Loucy (cell line): ENCODE measurements around the gene TUFT1.

Experiments used
- H2AFZ ChIP-seq: fragments of 200-600 bp; sonication (generic); 2 replicates; pipeline ENCODE4 v1.6.0; 2016; ENCODE audit warnings: antibody characterized with exemption, mild to moderate bottlenecking, low read length, moderate library complexity
- H3F3A ChIP-seq: fragments of 200-600 bp; 2 replicates; pipeline ENCODE4 v1.6.0; 2016; ENCODE audit warnings: antibody characterized with exemption, low read depth, mild to moderate bottlenecking
- H3K27me3 ChIP-seq: fragments of 200-600 bp; sonication (generic); 2 replicates; pipeline ENCODE4 v1.6.1; 2014; ENCODE audit warnings: low read length, mild to moderate bottlenecking; ENCODE audit not compliant: insufficient read depth, poor library complexity, severe bottlenecking
- H3K36me3 ChIP-seq: fragments of 200-600 bp; sonication (generic); 2 replicates; pipeline ENCODE4 v1.6.1; 2016; ENCODE audit warnings: low read length; ENCODE audit not compliant: insufficient read depth
- H3K4me1 ChIP-seq: fragments of 200-600 bp; sonication (generic); 2 replicates; pipeline ENCODE4 v1.5.1; 2014; ENCODE audit warnings: low read length, mild to moderate bottlenecking; ENCODE audit not compliant: insufficient read depth, poor library complexity, severe bottlenecking
- H3K4me2 ChIP-seq: fragments of 200-600 bp; sonication (generic); 2 replicates; pipeline ENCODE4 v1.6.0; 2014; ENCODE audit warnings: antibody characterized with exemption, low read length, low read depth, mild to moderate bottlenecking; ENCODE audit not compliant: poor library complexity, severe bottlenecking
- H3K4me3 ChIP-seq: fragments of 200-600 bp; sonication (generic); 2 replicates; pipeline ENCODE4 v1.5.1; 2014; ENCODE audit warnings: low read length, mild to moderate bottlenecking, mixed read lengths; ENCODE audit not compliant: poor library complexity, severe bottlenecking
- H3K79me2 ChIP-seq: fragments of 200-600 bp; sonication (generic); 2 replicates; pipeline ENCODE4 v1.6.1; 2014; ENCODE audit warnings: low read length; ENCODE audit not compliant: insufficient read depth
- H3K9ac ChIP-seq: fragments of 200-600 bp; sonication (generic); 2 replicates; pipeline ENCODE4 v1.6.0; 2014; ENCODE audit warnings: mild to moderate bottlenecking, low read depth, low read length, moderate library complexity; ENCODE audit not compliant: poor library complexity, severe bottlenecking
- H3K9me2 ChIP-seq: fragments of 200-600 bp; sonication (generic); replicated peaks from 2 replicates; pipeline ENCODE4 v1.6.1; 2016; ENCODE audit warnings: low read depth, low read length, mixed read lengths
- H3K9me3 ChIP-seq: fragments of 200-600 bp; sonication (generic); 2 replicates; pipeline ENCODE4 v1.6.1; 2014; ENCODE audit warnings: mild to moderate bottlenecking, antibody characterized with exemption, low read length, low read depth; ENCODE audit not compliant: insufficient read depth
- H4K20me1 ChIP-seq: fragments of 200-600 bp; sonication (generic); 2 replicates; pipeline ENCODE4 v1.6.0; 2014; ENCODE audit warnings: antibody characterized with exemption, low read length, mild to moderate bottlenecking; ENCODE audit not compliant: insufficient read depth, poor library complexity, severe bottlenecking
- CTCF ChIP-seq: fragments of 200-600 bp; sonication (generic); conservative IDR thresholded peaks from 2 replicates; pipeline ENCODE4 v1.5.1; 2014; ENCODE audit warnings: mild to moderate bottlenecking, antibody characterized with exemption, low read length
- EZH2phosphoT487 ChIP-seq: fragments of 200-600 bp; IDR thresholded peaks from 2 replicates; pipeline ENCODE4 v1.6.1; 2018; ENCODE audit warnings: antibody characterized with exemption, mild to moderate bottlenecking, moderate library complexity, borderline replicate concordance

Gene TUFT1

DNA sequence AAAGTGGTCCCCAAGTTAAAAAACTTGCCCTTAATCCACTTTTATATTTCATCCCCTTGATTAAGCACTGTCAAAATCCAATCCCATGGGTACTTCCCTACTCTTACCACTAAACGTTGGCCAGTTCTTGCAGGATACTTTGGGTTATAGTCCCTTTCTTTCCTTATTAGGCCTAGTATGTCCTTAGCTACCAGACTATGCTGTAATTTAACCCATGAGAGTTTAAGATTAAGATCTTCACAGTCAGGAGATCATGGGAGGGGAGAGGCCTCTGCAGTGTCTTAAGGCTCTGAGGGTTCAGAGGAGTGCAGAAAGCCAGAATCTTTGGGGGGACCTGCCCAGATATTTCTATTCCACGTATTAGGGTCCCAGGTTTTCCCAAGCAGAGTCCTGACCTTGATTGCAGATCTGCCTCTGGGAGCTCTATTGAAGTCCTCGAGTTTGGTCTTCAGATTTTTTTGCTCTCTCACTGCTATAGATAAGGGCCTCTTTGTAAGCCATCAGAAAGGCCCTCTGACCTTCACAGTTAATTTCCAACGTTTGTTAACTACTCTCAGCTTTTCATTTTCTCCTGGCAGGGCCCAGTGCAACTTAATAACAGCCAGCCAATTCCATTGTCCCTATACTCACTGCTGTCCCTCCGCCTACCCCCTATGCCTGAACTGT, 37.9 kb upstream of the TUFT1 start:
- TF ChIP-seq CTCF (no peak), EZH2phosphoT487 (no peak)
- no peak overlapping the region for H2AFZ ChIP-seq

GRCh38 chr1:151502859-151503780, 37.0 kb upstream of the TUFT1 start:
- Histone ChIP-seq H3K9me2 (no peaks in the 10 kb centered on the region), H3K4me1 (peaks cover 10% of the 10 kb centered on the region), H3F3A (no peaks in the 10 kb centered on the region), H3K4me3 (no peak overlapping the region), H2AFZ (peak overlapping the region; percentile 24), H3K9ac (no peak overlapping the region), H4K20me1 (no peaks in the 10 kb centered on the region), H3K4me2 (no peak overlapping the region), H3K27me3 (no peaks in the 10 kb centered on the region), H3K9me3 (no peaks in the 10 kb centered on the region), H3K36me3 (no peaks in the 10 kb centered on the region), H3K79me2 (no peaks in the 10 kb centered on the region)
- TF ChIP-seq CTCF, result no peak
- TF ChIP-seq EZH2phosphoT487, result no peak

More for the DNA sequence above, 37.9 kb upstream of the TUFT1 start:
- no peaks in the 10 kb centered on the region for H3K27me3 ChIP-seq
- H3K4me1 ChIP-seq, result peaks cover 10% of the 10 kb centered on the region
- no peaks in the 10 kb centered on the region for H3K79me2 ChIP-seq
- H3K9me3 ChIP-seq, result no peaks in the 10 kb centered on the region
- H4K20me1 ChIP-seq, result no peaks in the 10 kb centered on the region
- no peaks in the 10 kb centered on the region for H3K36me3 ChIP-seq
- H3K9ac ChIP-seq, result no peak overlapping the region
- H3F3A ChIP-seq, result no peaks in the 10 kb centered on the region
- no peak overlapping the region for H3K4me2 ChIP-seq
- H3K4me3 ChIP-seq, result no peak overlapping the region
- H3K9me2 ChIP-seq, result no peaks in the 10 kb centered on the region

DNA sequence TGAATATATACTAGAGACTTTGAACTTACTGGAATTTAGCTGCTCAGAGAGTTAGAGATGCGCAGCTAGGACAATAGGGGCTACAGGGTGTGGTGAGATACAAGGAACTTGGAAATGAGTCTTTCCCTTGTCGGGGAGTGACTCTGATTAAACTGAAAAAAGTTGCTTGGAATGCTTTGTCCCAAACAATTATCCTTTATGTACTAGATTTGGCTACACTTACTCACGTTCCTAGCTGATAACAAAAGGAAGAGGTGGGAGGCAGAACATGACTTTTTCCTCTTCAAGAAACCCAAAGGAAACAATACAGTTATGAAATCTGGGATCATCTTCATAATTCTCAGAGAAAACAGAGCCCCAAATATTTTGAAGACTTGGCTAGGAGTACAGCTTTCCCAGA, 35.9 kb upstream of the TUFT1 start:
- no peaks in the 10 kb centered on the region for H3K9me3 ChIP-seq
- H3K4me2 ChIP-seq, result no peak overlapping the region
- H3F3A ChIP-seq, result no peaks in the 10 kb centered on the region
- no peak overlapping the region for H3K4me3 ChIP-seq
- no peaks in the 10 kb centered on the region for H4K20me1 ChIP-seq
- H3K9ac ChIP-seq, result no peak overlapping the region
- TF ChIP-seq CTCF (no peak), EZH2phosphoT487 (no peak)
- no peak overlapping the region for H2AFZ ChIP-seq
- no peaks in the 10 kb centered on the region for H3K36me3 ChIP-seq
- H3K27me3 ChIP-seq, result no peaks in the 10 kb centered on the region
- no peaks in the 10 kb centered on the region for H3K9me2 ChIP-seq
- H3K4me1 ChIP-seq, result peaks cover 10% of the 10 kb centered on the region
- no peaks in the 10 kb centered on the region for H3K79me2 ChIP-seq
